PC-9 (cell line): ENCODE results near the gene BAK1.
"Not testable (repeated sequence)": the region's sequence is repeated elsewhere in the genome, so short reads cannot be mapped to it uniquely, and the experiment has no call there.

Source experiments
- CTCF ChIP-seq: fragments of 200-600 bp; sonication (generic); conservative IDR thresholded peaks from 2 replicates; pipeline ENCODE4 v1.6.1; 2017; ENCODE audit warnings: mixed run types, antibody characterized with exemption, mild to moderate bottlenecking, moderate library complexity
- EZH2 ChIP-seq: fragments of 200-600 bp; sonication (generic); IDR thresholded peaks from 2 replicates; pipeline ENCODE4 v1.8.0; 2017; ENCODE audit warnings: antibody characterized with exemption, low read depth

DNA sequence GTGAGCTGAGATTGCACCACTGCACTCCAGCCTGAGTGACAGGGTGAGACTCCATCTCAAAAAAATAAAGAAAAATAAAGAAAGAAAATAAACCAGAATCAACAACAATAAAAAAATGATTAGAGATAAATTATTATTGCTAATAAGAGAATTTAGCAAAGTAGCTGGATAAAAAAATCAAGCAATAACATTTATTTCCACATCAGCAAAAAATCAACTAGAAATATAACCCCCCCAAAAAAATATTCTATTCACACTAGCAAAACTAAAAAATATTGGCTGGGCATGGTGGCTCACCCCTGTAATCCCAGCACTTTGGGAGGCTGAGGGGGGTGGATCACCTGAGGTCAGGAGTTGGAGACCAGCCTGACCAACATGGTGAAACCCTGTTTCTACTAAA, 49.5 kb downstream of the BAK1 start:
- TF ChIP-seq CTCF, EZH2: not testable (repeated sequence)
